Breast epithelium (tissue), 4 donors: ENCODE data around the gene MGAT4A. TPM values are rescaled to one million over a fixed set of nuclear protein-coding genes. Genes with fewer than 3 reads are reported as not detected.

Experiments
- DNase-seq, 2 donors: peaks; one replicate each; pipeline ENCODE4 v3.0.0-alpha.2; 2019; ENCODE audit warnings: low spot score in 2 of 2
- H3K27ac ChIP-seq, 2 donors: fragments of 200-600 bp; sonication (generic) in 1 of 2; one replicate each; pipeline ENCODE4 v1.5.1; 2016 to 2019; ENCODE audit warnings: mild to moderate bottlenecking in 1 of 2
- H3K27me3 ChIP-seq, 2 donors: fragments of 200-600 bp; sonication (generic) in 1 of 2; one replicate each; pipeline versions ENCODE4 v1.5.1 to v1.6.0; 2017 to 2019; ENCODE audit warnings: control low read depth in 1 of 2, mild to moderate bottlenecking in 1 of 2
- H3K36me3 ChIP-seq: fragments of 200-600 bp; one replicate; pipeline ENCODE4 v1.5.1; 2019
- H3K4me1 ChIP-seq, 2 donors: fragments of 200-600 bp; sonication (generic); one replicate each; pipeline ENCODE4 v1.5.1; 2016 to 2019; ENCODE audit warnings: control low read depth in 1 of 2
- H3K4me3 ChIP-seq, 3 donors: fragments of 200-600 bp; sonication (generic); 1 replicate in 2 of 3; 2 replicates in 1 of 3; pipeline ENCODE4 v1.5.1; 2016 to 2019; ENCODE audit warnings: mild to moderate bottlenecking in 3 of 3, moderate library complexity in 2 of 3
- H3K9me3 ChIP-seq, 2 donors: fragments of 200-600 bp; sonication (generic) in 1 of 2; one replicate each; pipeline ENCODE4 v1.5.1; 2016 to 2019; ENCODE audit warnings: control low read depth in 1 of 2
- CTCF ChIP-seq, 3 donors: fragments of 450-650 bp; IDR thresholded peaks; one replicate each; pipeline ENCODE4 v1.5.1; 2016 to 2017; ENCODE audit warnings: antibody characterized with exemption in 3 of 3, mild to moderate bottlenecking in 3 of 3, moderate library complexity in 3 of 3
- POLR2A ChIP-seq: fragments of 450-650 bp; IDR thresholded peaks from one replicate; pipeline ENCODE4 v1.6.1; 2016; ENCODE audit warnings: antibody characterized with exemption, mild to moderate bottlenecking, moderate library complexity
- POLR2AphosphoS5 ChIP-seq, 3 donors: sonication (generic); formaldehyde crosslinking; IDR thresholded peaks; one replicate each; pipeline ENCODE4 v1.6.1; 2017; ENCODE audit warnings: antibody characterized with exemption in 3 of 3
- intact Hi-C: fragments of 100-400 bp; cut with DNase I; formaldehyde crosslinking; loops from one replicate; pipeline ENCODE4 v1.15.1; 2023; ENCODE audit warnings: low total_unique reads
- total RNA-seq, 3 donors: library from RNA; depleted of rRNA; stranded (reverse); fragments of >200 nt; gene quantifications; one replicate each; pipeline ENCODE4 v1.1.0, GENCODE V29; 2016

Gene MGAT4A
- total RNA-seq, 3 donors from 2014 or later: 28.6 to 41.1 (median 34.4) TPM

- Histone ChIP-seq H3K4me3 (no peak overlapping the region), H3K27me3 (no peaks in the 10 kb centered on the region), H3K9me3 (no peaks in the 10 kb centered on the region), H3K27ac (no peak overlapping the region), H3K4me1 (no peaks in the 10 kb centered on the region), H3K36me3 (no peaks in the 10 kb centered on the region)
- intact Hi-C loops: no loop called here
- no peak for TF ChIP-seq POLR2AphosphoS5 (IDR thresholded peaks at IDR 0.05)
- TF ChIP-seq CTCF (IDR thresholded peaks at IDR 0.05): no peak
- TF ChIP-seq POLR2A: no peak
- no peak for DNase-seq
Observed at GRCh38 chr2:98750593-98751282, 19.8 kb upstream of the MGAT4A start.

- no peak for DNase-seq
- H3K27ac ChIP-seq: no peak overlapping the region
Observed at GRCh38 chr2:98749066-98749450, 18.1 kb upstream of the MGAT4A start.

DNA sequence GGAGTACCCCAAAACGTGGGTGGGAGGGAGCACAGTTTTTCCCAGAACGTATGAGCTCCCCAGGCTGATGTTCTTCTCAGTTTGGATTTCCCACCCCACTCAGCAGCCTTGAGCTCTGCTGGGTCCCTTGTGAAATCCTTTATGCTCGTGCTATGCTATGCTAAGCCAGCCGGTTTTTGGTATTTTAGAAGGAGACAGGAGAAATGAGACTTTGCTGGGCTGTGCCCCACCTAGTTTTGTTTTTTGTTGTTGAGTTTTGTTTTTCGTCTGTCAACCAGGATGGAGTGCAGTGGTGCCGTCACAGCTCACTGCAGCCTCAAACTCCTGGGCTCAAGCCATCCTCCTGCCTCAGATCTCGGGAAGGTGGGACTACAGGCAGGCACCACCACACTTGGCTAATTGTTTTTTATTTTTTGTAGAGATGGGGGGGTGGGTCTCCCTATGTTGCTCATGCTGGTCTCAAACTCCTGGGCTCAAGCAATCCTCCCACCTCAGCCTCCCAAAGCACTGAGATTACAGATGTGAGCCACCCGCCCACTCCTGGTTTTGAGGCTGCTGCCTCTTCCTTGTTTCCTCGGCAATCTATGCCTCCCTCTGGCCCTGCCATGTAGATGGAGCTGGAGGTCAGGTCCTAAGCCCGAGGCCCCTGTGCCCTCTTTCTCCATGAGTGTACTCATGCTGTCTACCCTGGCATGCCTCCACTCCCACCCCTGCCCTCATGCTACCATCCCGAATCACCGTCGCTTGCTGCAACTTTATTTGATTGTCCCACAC lies 17.5 kb upstream of the MGAT4A start:
- Histone ChIP-seq H3K4me3 (no peak overlapping the region), H3K36me3 (no peaks in the 10 kb centered on the region), H3K9me3 (no peaks in the 10 kb centered on the region), H3K27me3 (no peaks in the 10 kb centered on the region), H3K4me1 (no peaks in the 10 kb centered on the region), H3K27ac (no peak overlapping the region)
- intact Hi-C loops: no loop called here
- TF ChIP-seq CTCF (IDR thresholded peaks at IDR 0.05): no peak
- no peak for TF ChIP-seq POLR2A
- TF ChIP-seq POLR2AphosphoS5 (IDR thresholded peaks at IDR 0.05): no peak
- no peak for DNase-seq

More at GRCh38 chr2:98749066-98749450, 18.1 kb upstream of the MGAT4A start:
- no peaks in the 10 kb centered on the region for H3K27me3 ChIP-seq
- intact Hi-C loops: no loop called here
- no peaks in the 10 kb centered on the region for H3K9me3 ChIP-seq
- H3K4me3 ChIP-seq: no peak overlapping the region
- TF ChIP-seq POLR2A (no peak), POLR2AphosphoS5 (IDR thresholded peaks at IDR 0.05) (no peak), CTCF (IDR thresholded peaks at IDR 0.05) (no peak)
- H3K4me1 ChIP-seq: no peaks in the 10 kb centered on the region
- H3K36me3 ChIP-seq: no peaks in the 10 kb centered on the region

DNA sequence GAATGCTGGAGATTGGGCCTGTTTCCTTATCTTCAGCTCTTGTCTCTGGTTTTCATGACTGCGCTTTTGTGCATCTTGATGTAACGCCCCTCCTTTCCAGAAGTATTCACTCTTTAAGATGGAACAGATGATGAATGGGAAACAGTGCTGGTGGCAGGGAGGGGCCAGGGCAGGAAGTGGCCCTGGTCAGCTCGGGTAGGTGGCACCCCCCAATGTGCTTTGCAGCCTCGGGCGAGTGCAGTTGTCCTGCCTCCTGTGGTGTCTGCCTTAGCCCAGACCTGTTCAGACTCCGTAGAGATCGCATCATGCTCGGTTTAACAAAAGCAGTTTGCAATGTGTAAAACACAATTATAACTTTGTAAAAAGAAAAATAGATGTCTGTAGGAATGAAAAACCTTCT lies 17.0 kb upstream of the MGAT4A start:
- no peaks in the 10 kb centered on the region for H3K36me3 ChIP-seq
- TF ChIP-seq POLR2A (no peak), POLR2AphosphoS5 (IDR thresholded peaks at IDR 0.05) (no peak), CTCF (IDR thresholded peaks at IDR 0.05) (no peak)
- no peak overlapping the region for H3K4me3 ChIP-seq
- DNase-seq: no peak
- no peaks in the 10 kb centered on the region for H3K4me1 ChIP-seq
- no peaks in the 10 kb centered on the region for H3K27me3 ChIP-seq
- no peaks in the 10 kb centered on the region for H3K9me3 ChIP-seq
- intact Hi-C loops: no loop called here
- no peak overlapping the region for H3K27ac ChIP-seq

DNA sequence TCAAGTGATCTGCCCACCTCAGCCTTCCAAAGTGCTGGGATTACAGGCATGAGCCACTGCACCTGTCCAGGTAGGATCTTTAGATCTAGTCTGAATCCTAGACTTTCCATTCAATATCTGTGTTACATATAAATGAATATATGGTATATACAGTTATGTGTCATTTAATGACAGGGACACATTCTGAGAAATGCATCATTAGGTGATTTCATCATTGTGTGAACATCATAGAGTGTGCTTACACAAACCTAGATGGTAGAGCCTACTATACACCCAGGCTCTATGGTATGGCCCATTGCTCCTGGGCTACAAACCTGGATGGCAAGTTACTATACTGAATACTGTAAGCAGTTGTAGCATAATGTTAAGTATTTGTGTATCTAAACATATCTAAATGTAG lies 15.5 kb upstream of the MGAT4A start:
- Histone ChIP-seq H3K27ac (no peak overlapping the region), H3K4me1 (no peaks in the 10 kb centered on the region), H3K27me3 (no peaks in the 10 kb centered on the region), H3K36me3 (no peaks in the 10 kb centered on the region), H3K4me3 (no peak overlapping the region), H3K9me3 (no peaks in the 10 kb centered on the region)
- no peak for TF ChIP-seq POLR2AphosphoS5 (IDR thresholded peaks at IDR 0.05)
- no peak for TF ChIP-seq POLR2A
- no peak for TF ChIP-seq CTCF (IDR thresholded peaks at IDR 0.05)
- intact Hi-C loops: no loop called here
- DNase-seq: no peak
